ENCODE data around the gene SUSD3. TPM values are rescaled to one million over a fixed set of nuclear protein-coding genes. Genes with fewer than 3 reads are reported as not detected.

Gene SUSD3
- total RNA-seq, 1 experiment from 2014 or later = 9.0 TPM

GRCh38 chr9:93045521-93045920 is 13.0 kb upstream of the SUSD3 start:
- H2BK20ac ChIP-seq (ENCODE audit: low read depth, low read length, poor library complexity, severe bottlenecking) = no peak overlapping the region
- no peaks in the 10 kb centered on the region for H3K4me1 ChIP-seq (ENCODE audit: insufficient read depth, low read length)
- no peak overlapping the region for H2BK12ac ChIP-seq (ENCODE audit: insufficient read length, low read depth, low read length)
- peaks cover 13% of the 10 kb centered on the region; the same call in 1 of the 2 replicates for H3K27me3 Mint-ChIP-seq (ENCODE audit: low read depth)
- H3K4ac ChIP-seq (ENCODE audit: low read depth, low read length) = no peak overlapping the region
- no peak overlapping the region for H3T11ph ChIP-seq (ENCODE audit: low read length)
- H3K4me1 Mint-ChIP-seq = peaks cover 9 to 17% of the 10 kb centered on the region in 2 experiments
- H2BK15ac ChIP-seq (ENCODE audit: low read depth, low read length) = no peak overlapping the region
- no peaks in the 10 kb centered on the region for H3K9me3 ChIP-seq (ENCODE audit: control insufficient read depth, low read depth, low read length)
- H2AFZ ChIP-seq (ENCODE audit: low read length) = no peak overlapping the region
- no peak for DNase-seq
- H3K27me3 ChIP-seq (ENCODE audit: insufficient read depth, low read length) = no peaks in the 10 kb centered on the region
- H3K27ac ChIP-seq (ENCODE audit: insufficient read length, low read depth, low read length) = no peak overlapping the region
- H4K20me1 ChIP-seq (ENCODE audit: control insufficient read depth, insufficient read depth, insufficient read length) = no peaks in the 10 kb centered on the region
- WGBS (ENCODE audit: extremely low coverage, insufficient read length, low lambda C conversion rate) = no CpG with 5 or more reads among the region's 2 CpGs
- H3K4me3 Mint-ChIP-seq = no peak overlapping the region
- H3K9me3 Mint-ChIP-seq = peaks cover 3 to 14% of the 10 kb centered on the region in 2 experiments; a peak in 2 of 5 replicates
- H3K9ac ChIP-seq (ENCODE audit: extremely low read depth, insufficient read length, low read length) = no peak overlapping the region
- peaks cover 0 to 5% (median 0%) of the 10 kb centered on the region in 3 experiments; a peak in 3 of 7 replicates for H3K36me3 Mint-ChIP-seq (ENCODE audit: insufficient read depth in 1 of 3, low read depth in 3 of 3)
- H3K23ac ChIP-seq (ENCODE audit: insufficient read length, low read depth, low read length) = no peak overlapping the region
- H2BK120ac ChIP-seq (ENCODE audit: low read depth, low read length, poor library complexity, severe bottlenecking) = no peak overlapping the region
- no peak overlapping the region for H3K14ac ChIP-seq (ENCODE audit: insufficient read depth, low read length)
- no peak overlapping the region for H4K5ac ChIP-seq (ENCODE audit: insufficient read length, low read depth, low read length)
- no peak overlapping the region for H4K91ac ChIP-seq (ENCODE audit: insufficient read length, low read depth, low read length)
- no peak overlapping the region for H2AK5ac ChIP-seq (ENCODE audit: insufficient read length, low read length)
- no peak overlapping the region for H3K18ac ChIP-seq (ENCODE audit: insufficient read length, low read depth, low read length)
- H2BK5ac ChIP-seq (ENCODE audit: insufficient read length, low read length) = no peak overlapping the region
- H4K8ac ChIP-seq (replicated peaks; ENCODE audit: insufficient read length, low read depth, low read length) = no peak overlapping the region
- H3K56ac ChIP-seq (ENCODE audit: insufficient read length, low read depth, low read length) = no peak overlapping the region
- no peak overlapping the region for H3K4me2 ChIP-seq (ENCODE audit: insufficient read depth, insufficient read length, low read length)
- H3K23me2 ChIP-seq (ENCODE audit: insufficient read length, low read depth, low read length, poor library complexity, severe bottlenecking) = no peaks in the 10 kb centered on the region
- no peaks in the 10 kb centered on the region for H3K79me1 ChIP-seq (ENCODE audit: insufficient read depth, low read depth, low read length, poor library complexity, severe bottlenecking)
- H3K27ac Mint-ChIP-seq = peak overlapping the region in 1 of 3 experiments; percentile 31; a peak in 1 of 7 replicates
- TF ChIP-seq CTCF (conservative IDR thresholded peaks at IDR 0.05) = no peak
- H3K79me2 ChIP-seq (ENCODE audit: insufficient read depth, low read length) = no peaks in the 10 kb centered on the region

Data from H9 (cell line).